ENCODE data around the gene PFDN2.

The PFDN2 gene

GRCh38 chr1:161054805-161055204 is 63.0 kb downstream of the PFDN2 start:
- TF ChIP-seq SIN3A (IDR thresholded peaks at IDR 0.05; ENCODE audit: borderline replicate concordance, insufficient read depth, low read length) (no peak), POLR2AphosphoS5 (IDR thresholded peaks at IDR 0.05; ENCODE audit: low read depth, low read length) (no peak), REST (IDR thresholded peaks at IDR 0.05; ENCODE audit: insufficient read depth in 1 of 2, low read depth in 2 of 2, low read length in 2 of 2) (no peak), FOXP2 (optimal IDR thresholded peaks at IDR 0.05; ENCODE audit: borderline replicate concordance, extremely low read depth, extremely low read length, insufficient read depth) (no peak), TAF1 (IDR thresholded peaks at IDR 0.05; ENCODE audit: borderline replicate concordance, insufficient read depth, low read length) (no peak)

GRCh38 chr1:161054232-161054631 is 63.6 kb downstream of the PFDN2 start:
- TF ChIP-seq FOXP2 (optimal IDR thresholded peaks at IDR 0.05; ENCODE audit: borderline replicate concordance, extremely low read depth, extremely low read length, insufficient read depth) (no peak), SIN3A (IDR thresholded peaks at IDR 0.05; ENCODE audit: borderline replicate concordance, insufficient read depth, low read length) (no peak), TAF1 (IDR thresholded peaks at IDR 0.05; ENCODE audit: borderline replicate concordance, insufficient read depth, low read length) (no peak), REST (IDR thresholded peaks at IDR 0.05; ENCODE audit: insufficient read depth in 1 of 2, low read depth in 2 of 2, low read length in 2 of 2) (no peak), POLR2AphosphoS5 (IDR thresholded peaks at IDR 0.05; ENCODE audit: low read depth, low read length) (no peak)

GRCh38 chr1:161052899-161053298 is 64.9 kb downstream of the PFDN2 start:
- TF ChIP-seq REST (IDR thresholded peaks at IDR 0.05; ENCODE audit: insufficient read depth in 1 of 2, low read depth in 2 of 2, low read length in 2 of 2) = no peak

DNA sequence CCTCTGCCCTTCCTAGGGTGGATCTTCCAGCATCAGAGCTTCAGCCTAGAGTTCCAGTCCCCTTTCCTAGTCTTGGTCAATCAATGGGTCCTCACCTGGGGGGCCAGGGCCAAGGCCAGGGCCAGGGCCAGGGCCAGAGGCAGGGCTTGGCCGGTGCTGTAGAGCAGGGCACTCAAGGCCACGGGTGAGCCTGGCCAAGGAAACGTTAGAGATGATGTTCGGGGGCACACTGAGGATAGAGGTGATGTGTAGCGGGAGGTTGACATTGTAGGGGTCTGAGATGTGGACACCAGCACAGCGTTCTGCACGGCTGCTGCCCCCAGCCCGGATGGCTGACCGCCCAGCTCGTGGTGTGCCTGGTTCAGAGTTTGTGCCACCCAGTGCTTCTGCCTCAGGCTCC is 66.6 kb downstream of the PFDN2 start:
- TF ChIP-seq TAF1 (IDR thresholded peaks at IDR 0.05; ENCODE audit: borderline replicate concordance, insufficient read depth, low read length) (no peak), FOXP2 (optimal IDR thresholded peaks at IDR 0.05; ENCODE audit: borderline replicate concordance, extremely low read depth, extremely low read length, insufficient read depth) (no peak), POLR2AphosphoS5 (IDR thresholded peaks at IDR 0.05; ENCODE audit: low read depth, low read length) (no peak)
